A549 (cell line): ENCODE results near the gene ARHGEF28. TPM values are rescaled to one million over a fixed set of nuclear protein-coding genes. Genes with fewer than 3 reads are reported as not detected.
A peak's percentile ranks its signal among the peaks of the same experiment; 100 is the strongest.

Experiments
- ATAC-seq, 2 experiments: fragments of 200-7000 bp in 1 of 2; fragments of >200 bp in 1 of 2; cut with Nextera tagmentation in 1 of 2; cut with Tn5 transposase in 1 of 2; 3 replicates each; pipeline versions ENCODE4 v1.8.0 to v1.9.1; 2018 to 2020; ENCODE audit warnings: mild to moderate bottlenecking in 1 of 2, moderate library complexity in 1 of 2
- CTCF ChIA-PET: fragments of 300-600 bp; sonication (Branson Sonifier 250); formaldehyde crosslinking; extraction: SDS; loops from one replicate; lab custom pipeline; 2021; ENCODE audit warnings: antibody characterized with exemption, inconsistent platforms; lab: Yijun Ruan, JAX
- POLR2A ChIA-PET: fragments of 350-600 bp; formaldehyde crosslinking; extraction: SDS; loops from one replicate; lab custom pipeline; 2021; ENCODE audit warnings: antibody characterized with exemption, inconsistent platforms; lab: Yijun Ruan, JAX
- DNase-seq, 2 experiments: peaks; one replicate each; pipeline versions ENCODE4 v3.0.0 to v3.0.0-alpha.2; 2011 to 2016; ENCODE audit warnings: low read depth in 1 of 2, low spot score in 1 of 2
- FAIRE-seq: peaks from 2 replicates; lab custom pipeline; 2011; peaks lifted over from hg19 to GRCh38; lab: Jason Lieb, UNC
- H3K27ac ChIP-seq, 2 experiments: fragments of >200 bp; sonication (Bioruptor Twin); formaldehyde crosslinking; 3 replicates each; pipeline ENCODE4 v1.5.1; 2016 to 2017
- H3K4me1 ChIP-seq: fragments of >200 bp; sonication (Bioruptor Twin); formaldehyde crosslinking; 3 replicates; pipeline ENCODE4 v1.6.1; 2016
- H3K4me2 ChIP-seq: fragments of >200 bp; sonication (Bioruptor Twin); formaldehyde crosslinking; 3 replicates; pipeline ENCODE4 v1.6.1; 2016
- H3K4me3 ChIP-seq: fragments of >200 bp; sonication (Bioruptor Twin); formaldehyde crosslinking; 3 replicates; pipeline ENCODE4 v1.5.1; 2016
- H3K9me3 ChIP-seq: fragments of >200 bp; sonication (Bioruptor Twin); formaldehyde crosslinking; 3 replicates; pipeline ENCODE4 v1.6.1; 2016
- BHLHE40 ChIP-seq: IDR thresholded peaks from 2 replicates; pipeline ENCODE4 v1.6.1; 2012; ENCODE audit warnings: low read depth, low read length, inconsistent platforms
- CBX8 ChIP-seq: fragments of 200-600 bp; sonication (generic); IDR thresholded peaks from 2 replicates; pipeline ENCODE4 v1.6.1; 2016
- EHF ChIP-seq: fragments of 250-450 bp; sonication (Bioruptor Pico); IDR thresholded peaks from 2 replicates; pipeline ENCODE4 v1.5.0; 2020; ENCODE audit warnings: mild to moderate bottlenecking
- EHMT2 ChIP-seq: fragments of 200-600 bp; sonication (generic); IDR thresholded peaks from 2 replicates; pipeline ENCODE4 v1.6.1; 2016; ENCODE audit warnings: antibody characterized with exemption, low read depth, mild to moderate bottlenecking, moderate library complexity
- EP300 ChIP-seq, 2 experiments: fragments of >200 bp; sonication (Bioruptor Twin); formaldehyde crosslinking; IDR thresholded peaks; 2 replicates in 1 of 2; 3 replicates in 1 of 2; pipeline ENCODE4 v1.6.1; 2016 to 2017
- FOSL2 ChIP-seq, 2 experiments: fragments of 450-650 bp in 1 of 2; fragments of >200 bp in 1 of 2; sonication (Bioruptor Twin) in 1 of 2; formaldehyde crosslinking; IDR thresholded peaks; 2 replicates each; pipeline versions ENCODE4 v1.5.0 to v1.6.1; 2016 to 2020; ENCODE audit warnings: mild to moderate bottlenecking in 1 of 2, moderate library complexity in 1 of 2
- GATA3 ChIP-seq: IDR thresholded peaks from 2 replicates; pipeline ENCODE4 v1.6.1; 2012; ENCODE audit warnings: borderline replicate concordance
- KDM1A ChIP-seq: fragments of 200-600 bp; sonication (generic); IDR thresholded peaks from 2 replicates; pipeline ENCODE4 v1.6.1; 2016; ENCODE audit warnings: low read depth, mild to moderate bottlenecking
- KDM5A ChIP-seq: fragments of 200-600 bp; sonication (generic); IDR thresholded peaks from 2 replicates; pipeline ENCODE4 v1.6.1; 2016; ENCODE audit warnings: antibody characterized with exemption, mild to moderate bottlenecking
- MAFK ChIP-seq: fragments of 450-650 bp; IDR thresholded peaks from 2 replicates; pipeline ENCODE4 v1.6.1; 2014; ENCODE audit not compliant: partially characterized antibody
- NFE2L2 ChIP-seq: fragments of 150-350 bp; conservative IDR thresholded peaks from 2 replicates; pipeline ENCODE4 v1.6.1; 2014; ENCODE audit warnings: low read length
- RAD21 ChIP-seq, 2 experiments: fragments of >200 bp in 1 of 2; sonication (Bioruptor Twin) in 1 of 2; formaldehyde crosslinking in 1 of 2; IDR thresholded peaks in 1 of 2; conservative IDR thresholded peaks in 1 of 2; 2 replicates in 1 of 2; 3 replicates in 1 of 2; pipeline ENCODE4 v1.6.1; 2012 to 2018; ENCODE audit warnings: inconsistent platforms in 1 of 2
- RFX5 ChIP-seq: fragments of 450-650 bp; IDR thresholded peaks from 2 replicates; pipeline ENCODE4 v1.7.1; 2014; ENCODE audit warnings: antibody characterized with exemption, mild to moderate bottlenecking, moderate library complexity
- SMC3 ChIP-seq: fragments of >200 bp; sonication (Bioruptor Twin); formaldehyde crosslinking; IDR thresholded peaks from 3 replicates; pipeline ENCODE4 v1.6.1; 2018; ENCODE audit warnings: inconsistent platforms
- TFCP2L1 ChIP-seq: fragments of 250-450 bp; sonication (Bioruptor Pico); IDR thresholded peaks from 2 replicates; pipeline ENCODE4 v1.5.0; 2021; ENCODE audit warnings: mild to moderate bottlenecking
- ZFP36 ChIP-seq: fragments of 450-650 bp; IDR thresholded peaks from 2 replicates; pipeline ENCODE4 v1.6.1; 2014; ENCODE audit warnings: borderline replicate concordance; ENCODE audit not compliant: partially characterized antibody
- WGBS: methylation state at CpG from one replicate; pipeline ENCODE4 v1.1.6; 2017; ENCODE audit errors: missing lambda C conversion rate; 5-methylcytosine and 5-hydroxymethylcytosine counted together
- polyA plus RNA-seq, 4 experiments: library from polyadenylated mRNA; depleted of rRNA in 3 of 4; stranded (reverse); fragments of >200 nt; fragmentation: RNase III in 1 of 4; extraction: RNeasy Plus Mini Kit Qiagen cat#74134 plus additional on column Dnase treatment in 1 of 4; gene quantifications; 2 replicates in 3 of 4; 3 replicates in 1 of 4; pipeline ENCODE4 v1.2.3, GENCODE V29; 2011 to 2017
- TF ChIP-seq, protein P1 (sequence below): IDR thresholded peaks from 2 replicates; pipeline ENCODE4 v1.6.1; 2012
- TF ChIP-seq, protein P2 (sequence below): IDR thresholded peaks from 2 replicates; pipeline ENCODE4 v1.6.1; 2012
- TF ChIP-seq, protein P3 (sequence below): fragments of >200 bp; sonication (Bioruptor Twin); formaldehyde crosslinking; IDR thresholded peaks from 3 replicates; pipeline ENCODE4 v1.5.1; 2016
- TF ChIP-seq, protein P4 (sequence below): fragments of >200 bp; sonication (Bioruptor Twin); formaldehyde crosslinking; IDR thresholded peaks from 3 replicates; pipeline ENCODE4 v1.6.1; 2016
- TF ChIP-seq, protein P5 (sequence below): fragments of >200 bp; sonication (Bioruptor Twin); formaldehyde crosslinking; IDR thresholded peaks from 2 replicates; pipeline ENCODE4 v1.6.1; 2016
- TF ChIP-seq, protein P6 (sequence below): IDR thresholded peaks from 2 replicates; pipeline ENCODE4 v1.6.1; 2012; ENCODE audit warnings: low read depth, borderline replicate concordance

Gene ARHGEF28
- polyA plus RNA-seq, 2 of the 4 experiments (the other 2 are of a cell fraction), result 17.0 to 22.3 TPM

- 0% methylated on average over 1 of the region's 1 CpG for WGBS
- POLR2A ChIA-PET, result no interaction called here
- DNase-seq (peak in 1 of 2 experiments; percentile 22), FAIRE-seq (peak; percentile 86), ATAC-seq (no peak)
- H3K27ac ChIP-seq, result peak overlapping the region; percentile 18 to 58; a peak in 3 of 6 replicates
- peaks cover 30% of the 10 kb centered on the region for H3K4me1 ChIP-seq
- peak overlapping the region; percentile 50; the same call in 2 of the 3 replicates for H3K4me2 ChIP-seq
- H3K4me3 ChIP-seq, result no peak overlapping the region
- TF ChIP-seq, protein P1, sequence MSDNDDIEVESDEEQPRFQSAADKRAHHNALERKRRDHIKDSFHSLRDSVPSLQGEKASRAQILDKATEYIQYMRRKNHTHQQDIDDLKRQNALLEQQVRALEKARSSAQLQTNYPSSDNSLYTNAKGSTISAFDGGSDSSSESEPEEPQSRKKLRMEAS, result peak; percentile 19; the same call in 1 of the 2 replicates
- TF ChIP-seq, protein P2, sequence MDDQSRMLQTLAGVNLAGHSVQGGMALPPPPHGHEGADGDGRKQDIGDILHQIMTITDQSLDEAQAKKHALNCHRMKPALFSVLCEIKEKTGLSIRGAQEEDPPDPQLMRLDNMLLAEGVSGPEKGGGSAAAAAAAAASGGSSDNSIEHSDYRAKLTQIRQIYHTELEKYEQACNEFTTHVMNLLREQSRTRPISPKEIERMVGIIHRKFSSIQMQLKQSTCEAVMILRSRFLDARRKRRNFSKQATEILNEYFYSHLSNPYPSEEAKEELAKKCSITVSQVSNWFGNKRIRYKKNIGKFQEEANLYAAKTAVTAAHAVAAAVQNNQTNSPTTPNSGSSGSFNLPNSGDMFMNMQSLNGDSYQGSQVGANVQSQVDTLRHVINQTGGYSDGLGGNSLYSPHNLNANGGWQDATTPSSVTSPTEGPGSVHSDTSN, result no peak
- TF ChIP-seq FOSL2 (IDR thresholded peaks at IDR 0.05), result no peak
- TF ChIP-seq FOSL2 (CRISPR knock-in tag; IDR thresholded peaks at IDR 0.05), result peak; percentile 17; the same call in 1 of the 2 replicates
- TF ChIP-seq GATA3, result peak; percentile 59; the same call in 1 of the 2 replicates
- CTCF ChIA-PET, result interaction anchor here (2.2 to 10.3 kb wide), 7 partner anchors 14 to 199 kb away, joined by 5 to 315 read pairs (median 30); partner anchors contain the start of gene ARHGEF28
- no peaks in the 10 kb centered on the region for H3K9me3 ChIP-seq
These were observed 33.4 kb upstream of the ARHGEF28 start for GRCh38 chr5:73592551-73592950.

GRCh38 chr5:73596705-73597328 is 29.2 kb upstream of the ARHGEF28 start:
- Histone ChIP-seq H3K4me3 (no peak overlapping the region), H3K27ac (no peak overlapping the region), H3K4me1 (peaks cover 23% of the 10 kb centered on the region)
- no peak for FAIRE-seq
- TF ChIP-seq BHLHE40 (no peak), EHMT2 (0 out of 2 replicates have a peak, but pooled peaks have one; percentile 66), RAD21 (conservative IDR thresholded peaks at IDR 0.05 in 1 of 2, IDR thresholded peaks at IDR 0.05 in 1 of 2) (peak; percentile 41 to 53; a peak in 4 of 5 replicates), SMC3 (peak; percentile 56; the same call in 2 of the 3 replicates), TFCP2L1 (no peak)
- TF ChIP-seq, protein P3, sequence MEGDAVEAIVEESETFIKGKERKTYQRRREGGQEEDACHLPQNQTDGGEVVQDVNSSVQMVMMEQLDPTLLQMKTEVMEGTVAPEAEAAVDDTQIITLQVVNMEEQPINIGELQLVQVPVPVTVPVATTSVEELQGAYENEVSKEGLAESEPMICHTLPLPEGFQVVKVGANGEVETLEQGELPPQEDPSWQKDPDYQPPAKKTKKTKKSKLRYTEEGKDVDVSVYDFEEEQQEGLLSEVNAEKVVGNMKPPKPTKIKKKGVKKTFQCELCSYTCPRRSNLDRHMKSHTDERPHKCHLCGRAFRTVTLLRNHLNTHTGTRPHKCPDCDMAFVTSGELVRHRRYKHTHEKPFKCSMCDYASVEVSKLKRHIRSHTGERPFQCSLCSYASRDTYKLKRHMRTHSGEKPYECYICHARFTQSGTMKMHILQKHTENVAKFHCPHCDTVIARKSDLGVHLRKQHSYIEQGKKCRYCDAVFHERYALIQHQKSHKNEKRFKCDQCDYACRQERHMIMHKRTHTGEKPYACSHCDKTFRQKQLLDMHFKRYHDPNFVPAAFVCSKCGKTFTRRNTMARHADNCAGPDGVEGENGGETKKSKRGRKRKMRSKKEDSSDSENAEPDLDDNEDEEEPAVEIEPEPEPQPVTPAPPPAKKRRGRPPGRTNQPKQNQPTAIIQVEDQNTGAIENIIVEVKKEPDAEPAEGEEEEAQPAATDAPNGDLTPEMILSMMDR, result peak; percentile 68
- TF ChIP-seq, all 56 proteins: peak for 4
- Histone ChIP-seq H3K9me3 (peaks cover 2% of the 10 kb centered on the region; the same call in 1 of the 3 replicates), H3K4me2 (no peak overlapping the region)
- peak; percentile 40 to 78 for DNase-seq
- ATAC-seq, result peak; percentile 80 to 92; a peak in 5 of 6 replicates
- ChIA-PET POLR2A (interaction anchor here (1.7 kb wide), 1 partner anchor 29 kb away, joined by 3 read pairs; the partner anchor contains the start of gene ARHGEF28), CTCF (interaction anchor here (0.7 to 6.1 kb wide), 23 partner anchors 11 to 330 kb away, joined by 3 to 50 read pairs (median 3); no protein-coding TSS in a partner anchor)

DNA sequence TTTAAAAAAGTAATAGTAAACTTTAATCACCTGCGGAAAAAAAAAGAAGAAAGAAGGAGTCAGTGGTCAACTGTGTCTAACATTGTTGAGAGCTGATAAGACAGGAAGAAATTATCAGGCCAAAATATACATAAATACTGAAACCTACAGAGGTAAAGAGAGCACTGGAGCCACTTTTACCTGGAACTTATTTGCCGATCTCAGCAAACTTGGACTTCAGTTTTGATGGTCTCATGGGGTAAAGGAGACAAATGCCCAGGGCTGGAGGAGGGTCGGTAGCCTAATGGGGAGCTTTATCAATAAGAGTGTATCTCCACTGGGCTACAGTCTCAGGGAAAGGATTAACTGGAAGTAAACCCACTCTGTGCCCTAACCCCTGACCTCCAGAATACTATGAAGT is 26.6 kb upstream of the ARHGEF28 start:
- no peak overlapping the region for H3K4me3 ChIP-seq
- TF ChIP-seq EHF, result no peak
- TF ChIP-seq MAFK, result peak; percentile 88
- TF ChIP-seq, all 56 proteins: peak for 1
- no peak for DNase-seq
- peaks cover 10% of the 10 kb centered on the region for H3K4me1 ChIP-seq
- no peak overlapping the region for H3K27ac ChIP-seq
- no peak for ATAC-seq
- 73% methylated on average over 3 of the region's 3 CpGs for WGBS
- ChIA-PET POLR2A (no interaction called here), CTCF (interaction anchor here (1.0 to 6.1 kb wide), 3 partner anchors 9 to 193 kb away, joined by 5 to 50 read pairs (median 6); no protein-coding TSS in a partner anchor)
- H3K9me3 ChIP-seq, result peaks cover 9% of the 10 kb centered on the region; the same call in 1 of the 3 replicates
- H3K4me2 ChIP-seq, result no peak overlapping the region
- no peak for FAIRE-seq

GRCh38 chr5:73603998-73604397 is 22.0 kb upstream of the ARHGEF28 start:
- no peak for ATAC-seq
- ChIA-PET POLR2A (no interaction called here), CTCF (interaction anchor here (3.0 to 5.2 kb wide), 2 partner anchors 13 to 189 kb away, joined by 8 to 30 read pairs; no protein-coding TSS in a partner anchor)
- 93% methylated on average over 5 of the region's 5 CpGs for WGBS
- DNase-seq, result no peak
- no peak for TF ChIP-seq EP300 (IDR thresholded peaks at IDR 0.05)
- no peak for TF ChIP-seq NFE2L2
- no peak for TF ChIP-seq RFX5
- TF ChIP-seq CBX8, result no peak
- TF ChIP-seq, protein P2, result no peak
- no peak for TF ChIP-seq KDM5A
- TF ChIP-seq, protein P4, sequence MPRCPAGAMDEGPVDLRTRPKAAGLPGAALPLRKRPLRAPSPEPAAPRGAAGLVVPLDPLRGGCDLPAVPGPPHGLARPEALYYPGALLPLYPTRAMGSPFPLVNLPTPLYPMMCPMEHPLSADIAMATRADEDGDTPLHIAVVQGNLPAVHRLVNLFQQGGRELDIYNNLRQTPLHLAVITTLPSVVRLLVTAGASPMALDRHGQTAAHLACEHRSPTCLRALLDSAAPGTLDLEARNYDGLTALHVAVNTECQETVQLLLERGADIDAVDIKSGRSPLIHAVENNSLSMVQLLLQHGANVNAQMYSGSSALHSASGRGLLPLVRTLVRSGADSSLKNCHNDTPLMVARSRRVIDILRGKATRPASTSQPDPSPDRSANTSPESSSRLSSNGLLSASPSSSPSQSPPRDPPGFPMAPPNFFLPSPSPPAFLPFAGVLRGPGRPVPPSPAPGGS, result no peak
- TF ChIP-seq, protein P5, sequence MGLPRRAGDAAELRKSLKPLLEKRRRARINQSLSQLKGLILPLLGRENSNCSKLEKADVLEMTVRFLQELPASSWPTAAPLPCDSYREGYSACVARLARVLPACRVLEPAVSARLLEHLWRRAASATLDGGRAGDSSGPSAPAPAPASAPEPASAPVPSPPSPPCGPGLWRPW, result no peak
- TF ChIP-seq EHMT2, result no peak
- TF ChIP-seq KDM1A, result no peak
- TF ChIP-seq, protein P6, sequence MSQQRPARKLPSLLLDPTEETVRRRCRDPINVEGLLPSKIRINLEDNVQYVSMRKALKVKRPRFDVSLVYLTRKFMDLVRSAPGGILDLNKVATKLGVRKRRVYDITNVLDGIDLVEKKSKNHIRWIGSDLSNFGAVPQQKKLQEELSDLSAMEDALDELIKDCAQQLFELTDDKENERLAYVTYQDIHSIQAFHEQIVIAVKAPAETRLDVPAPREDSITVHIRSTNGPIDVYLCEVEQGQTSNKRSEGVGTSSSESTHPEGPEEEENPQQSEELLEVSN, result no peak
- no peak for TF ChIP-seq ZFP36
- Histone ChIP-seq H3K9me3 (peaks cover 9% of the 10 kb centered on the region; the same call in 1 of the 3 replicates), H3K4me3 (no peak overlapping the region), H3K27ac (peak overlapping the region in 1 of 2 experiments; percentile 82; a peak in 1 of 6 replicates), H3K4me1 (peaks cover 39% of the 10 kb centered on the region), H3K4me2 (no peak overlapping the region)
- FAIRE-seq, result no peak
